ENCODE measurements around the gene FXYD6. TPM values are rescaled to one million over a fixed set of nuclear protein-coding genes. Genes with fewer than 3 reads are reported as not detected.

FXYD6 gene
- total RNA-seq, 1 donor from 2014 or later: 10.5 TPM

- Mint-ChIP-seq H3K9me3 (ENCODE audit: unreplicated experiment) (peaks cover 6% of the 10 kb centered on the region), H3K4me1 (ENCODE audit: low read depth, unreplicated experiment) (peaks cover 7% of the 10 kb centered on the region), H3K4me3 (ENCODE audit: unreplicated experiment) (no peak overlapping the region), H3K36me3 (ENCODE audit: low read depth, unreplicated experiment) (peaks cover 4% of the 10 kb centered on the region), H3K27ac (ENCODE audit: unreplicated experiment) (no peak overlapping the region), H3K27me3 (ENCODE audit: low read depth, unreplicated experiment) (peaks cover 54% of the 10 kb centered on the region)
- FAIRE-seq (no peak), DNase-seq (ENCODE audit: low read depth) (no peak)
- no peaks in the 10 kb centered on the region for H4K20me1 ChIP-seq (ENCODE audit: insufficient read depth, low read length)
- H2AFZ ChIP-seq (ENCODE audit: low read depth, low read length): no peak overlapping the region
- no peak overlapping the region for H3K27ac ChIP-seq (ENCODE audit: low read depth, low read length)
- H3K4me2 ChIP-seq (ENCODE audit: low read length): no peak overlapping the region
- H3K79me2 ChIP-seq (ENCODE audit: insufficient read depth, low read length): no peaks in the 10 kb centered on the region
- no peaks in the 10 kb centered on the region for H3K36me3 ChIP-seq (ENCODE audit: insufficient read depth, low read length)
- H3K4me3 ChIP-seq (ENCODE audit: insufficient read depth, low read depth, low read length): no peak overlapping the region
- no peak for TF ChIP-seq CTCF (IDR thresholded peaks at IDR 0.05; ENCODE audit: insufficient read depth, low read depth, low read length)
- H3K9me3 ChIP-seq (ENCODE audit: insufficient read depth, low read depth, low read length): no peaks in the 10 kb centered on the region
- H3K9ac ChIP-seq (ENCODE audit: low read length): no peak overlapping the region
- H3K27me3 ChIP-seq (ENCODE audit: insufficient read depth, low read length): peaks cover 7% of the 10 kb centered on the region
- no peaks in the 10 kb centered on the region for H3K4me1 ChIP-seq (ENCODE audit: insufficient read depth, low read length)
These were observed 40.1 kb downstream of the FXYD6 start for GRCh38 chr11:117836077-117836960.

GRCh38 chr11:117835576-117835975 lies 40.9 kb downstream of the FXYD6 start:
- Histone ChIP-seq H3K9ac (ENCODE audit: low read length) (no peak overlapping the region), H3K79me2 (ENCODE audit: insufficient read depth, low read length) (no peaks in the 10 kb centered on the region), H3K4me1 (ENCODE audit: insufficient read depth, low read length) (no peaks in the 10 kb centered on the region), H3K27me3 (ENCODE audit: insufficient read depth, low read length) (peaks cover 7% of the 10 kb centered on the region), H3K4me2 (ENCODE audit: low read length) (no peak overlapping the region), H3K36me3 (ENCODE audit: insufficient read depth, low read length) (no peaks in the 10 kb centered on the region), H3K9me3 (ENCODE audit: insufficient read depth, low read depth, low read length) (no peaks in the 10 kb centered on the region), H4K20me1 (ENCODE audit: insufficient read depth, low read length) (no peaks in the 10 kb centered on the region), H2AFZ (ENCODE audit: low read depth, low read length) (no peak overlapping the region), H3K27ac (ENCODE audit: low read depth, low read length) (no peak overlapping the region), H3K4me3 (ENCODE audit: insufficient read depth, low read depth, low read length) (no peak overlapping the region)
- peaks cover 6% of the 10 kb centered on the region for H3K9me3 Mint-ChIP-seq (ENCODE audit: unreplicated experiment)
- H3K36me3 Mint-ChIP-seq (ENCODE audit: low read depth, unreplicated experiment): peaks cover under 1% of the 10 kb centered on the region
- no peak for FAIRE-seq
- no peak overlapping the region for H3K27ac Mint-ChIP-seq (ENCODE audit: unreplicated experiment)
- no peak for TF ChIP-seq EZH2 (IDR thresholded peaks at IDR 0.05; ENCODE audit: insufficient read depth, low read length)
- TF ChIP-seq CTCF (IDR thresholded peaks at IDR 0.05; ENCODE audit: insufficient read depth, low read depth, low read length): no peak
- peaks cover 9% of the 10 kb centered on the region for H3K4me1 Mint-ChIP-seq (ENCODE audit: low read depth, unreplicated experiment)
- DNase-seq (ENCODE audit: low read depth): no peak
- H3K4me3 Mint-ChIP-seq (ENCODE audit: unreplicated experiment): no peak overlapping the region
- peaks cover 57% of the 10 kb centered on the region for H3K27me3 Mint-ChIP-seq (ENCODE audit: low read depth, unreplicated experiment)

- Mint-ChIP-seq H3K9me3 (ENCODE audit: unreplicated experiment) (peaks cover 6% of the 10 kb centered on the region), H3K4me1 (ENCODE audit: low read depth, unreplicated experiment) (peaks cover 13% of the 10 kb centered on the region), H3K27me3 (ENCODE audit: low read depth, unreplicated experiment) (peaks cover 55% of the 10 kb centered on the region), H3K4me3 (ENCODE audit: unreplicated experiment) (no peak overlapping the region), H3K36me3 (ENCODE audit: low read depth, unreplicated experiment) (no peaks in the 10 kb centered on the region), H3K27ac (ENCODE audit: unreplicated experiment) (no peak overlapping the region)
- Histone ChIP-seq H4K20me1 (ENCODE audit: insufficient read depth, low read length) (no peaks in the 10 kb centered on the region), H3K4me3 (ENCODE audit: insufficient read depth, low read depth, low read length) (no peak overlapping the region), H3K79me2 (ENCODE audit: insufficient read depth, low read length) (no peaks in the 10 kb centered on the region), H3K9me3 (ENCODE audit: insufficient read depth, low read depth, low read length) (no peaks in the 10 kb centered on the region), H3K4me1 (ENCODE audit: insufficient read depth, low read length) (no peaks in the 10 kb centered on the region), H3K4me2 (ENCODE audit: low read length) (no peak overlapping the region), H3K36me3 (ENCODE audit: insufficient read depth, low read length) (no peaks in the 10 kb centered on the region), H2AFZ (ENCODE audit: low read depth, low read length) (no peak overlapping the region), H3K27me3 (ENCODE audit: insufficient read depth, low read length) (peaks cover 7% of the 10 kb centered on the region), H3K27ac (ENCODE audit: low read depth, low read length) (no peak overlapping the region), H3K9ac (ENCODE audit: low read length) (no peak overlapping the region)
- DNase-seq (ENCODE audit: low read depth) (no peak), FAIRE-seq (no peak)
- TF ChIP-seq CTCF (IDR thresholded peaks at IDR 0.05; ENCODE audit: insufficient read depth, low read depth, low read length): no peak
- TF ChIP-seq EZH2 (IDR thresholded peaks at IDR 0.05; ENCODE audit: insufficient read depth, low read length): no peak
These were observed 41.5 kb downstream of the FXYD6 start for GRCh38 chr11:117834838-117835443.
